Measurements from ENCODE around the gene GLG1.

DNA sequence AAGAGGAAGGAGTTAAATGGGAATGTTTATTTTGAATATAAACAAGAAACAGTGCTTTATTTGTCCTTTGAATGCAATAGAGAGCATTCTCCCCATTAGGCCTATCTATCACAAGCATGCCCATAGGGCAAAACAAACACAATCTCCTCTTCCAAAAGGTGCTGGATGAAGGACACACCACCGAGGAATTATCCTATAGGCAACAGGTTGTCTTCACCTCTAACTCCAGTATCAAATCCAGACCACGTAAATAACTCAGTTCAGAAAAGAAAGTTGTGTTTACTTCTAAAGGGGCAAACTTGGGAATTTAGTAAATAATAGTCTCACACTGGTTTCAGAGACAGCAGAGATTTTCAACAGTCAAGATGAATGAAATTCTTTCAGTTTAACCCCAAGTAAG, 101.9 kb downstream of the GLG1 start:
- TF ChIP-seq, protein P1, sequence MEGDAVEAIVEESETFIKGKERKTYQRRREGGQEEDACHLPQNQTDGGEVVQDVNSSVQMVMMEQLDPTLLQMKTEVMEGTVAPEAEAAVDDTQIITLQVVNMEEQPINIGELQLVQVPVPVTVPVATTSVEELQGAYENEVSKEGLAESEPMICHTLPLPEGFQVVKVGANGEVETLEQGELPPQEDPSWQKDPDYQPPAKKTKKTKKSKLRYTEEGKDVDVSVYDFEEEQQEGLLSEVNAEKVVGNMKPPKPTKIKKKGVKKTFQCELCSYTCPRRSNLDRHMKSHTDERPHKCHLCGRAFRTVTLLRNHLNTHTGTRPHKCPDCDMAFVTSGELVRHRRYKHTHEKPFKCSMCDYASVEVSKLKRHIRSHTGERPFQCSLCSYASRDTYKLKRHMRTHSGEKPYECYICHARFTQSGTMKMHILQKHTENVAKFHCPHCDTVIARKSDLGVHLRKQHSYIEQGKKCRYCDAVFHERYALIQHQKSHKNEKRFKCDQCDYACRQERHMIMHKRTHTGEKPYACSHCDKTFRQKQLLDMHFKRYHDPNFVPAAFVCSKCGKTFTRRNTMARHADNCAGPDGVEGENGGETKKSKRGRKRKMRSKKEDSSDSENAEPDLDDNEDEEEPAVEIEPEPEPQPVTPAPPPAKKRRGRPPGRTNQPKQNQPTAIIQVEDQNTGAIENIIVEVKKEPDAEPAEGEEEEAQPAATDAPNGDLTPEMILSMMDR (conservative IDR thresholded peaks at IDR 0.05) = no peak
- no peak for TF ChIP-seq ZFX (IDR thresholded peaks at IDR 0.05)
